Keratinocyte (primary cell): Measurements from ENCODE around the gene FREM1. TPM values are rescaled to one million over a fixed set of nuclear protein-coding genes. Genes with fewer than 3 reads are reported as not detected.

Experiments
- DNase-seq: peaks from one replicate; pipeline ENCODE4 v3.0.0-alpha.2; 2011; ENCODE audit warnings: low read depth, missing footprints, low spot score
- FAIRE-seq: peaks from 2 replicates; lab custom pipeline; 2011; peaks lifted over from hg19 to GRCh38; lab: Jason Lieb, UNC
- H2AFZ ChIP-seq: 2 replicates; pipeline ENCODE4 v1.6.0; 2012; ENCODE audit warnings: low read length, control low read depth, inconsistent platforms; ENCODE audit not compliant: control insufficient read depth
- H3K27ac ChIP-seq: 2 replicates; pipeline ENCODE4 v1.5.1; 2011; ENCODE audit warnings: low read length; ENCODE audit not compliant: control insufficient read depth, insufficient read depth
- H3K27me3 ChIP-seq: 3 replicates; pipeline ENCODE4 v1.6.0; 2011; ENCODE audit warnings: low read length; ENCODE audit not compliant: control insufficient read depth, insufficient read depth; ENCODE audit errors: extremely low read depth
- H3K36me3 ChIP-seq, 2 experiments: 2 replicates in 1 of 2; 3 replicates in 1 of 2; pipeline ENCODE4 v1.5.1; 2011; ENCODE audit warnings: low read length in 2 of 2, mild to moderate bottlenecking in 1 of 2; ENCODE audit not compliant: control insufficient read depth in 2 of 2, insufficient read depth in 2 of 2; ENCODE audit errors: extremely low read depth in 1 of 2
- H3K4me1 ChIP-seq: 3 replicates; pipeline ENCODE4 v1.5.1; 2011; ENCODE audit warnings: low read length; ENCODE audit not compliant: control insufficient read depth, insufficient read depth; ENCODE audit errors: extremely low read depth
- H3K4me2 ChIP-seq: 3 replicates; pipeline ENCODE4 v1.6.0; 2011; ENCODE audit warnings: low read depth, low read length; ENCODE audit not compliant: control insufficient read depth, insufficient read depth; ENCODE audit errors: extremely low read depth
- H3K4me3 ChIP-seq, 3 experiments: fragments of 200-600 bp in 1 of 3; sonication (generic) in 1 of 3; 2 replicates in 2 of 3; 3 replicates in 1 of 3; pipeline ENCODE4 v1.5.1; 2011 to 2016; ENCODE audit warnings: low read length in 3 of 3, mild to moderate bottlenecking in 3 of 3, control low read depth in 2 of 3, inconsistent platforms in 1 of 3, low read depth in 1 of 3, mixed read lengths in 1 of 3, mixed run types in 1 of 3, moderate library complexity in 1 of 3; ENCODE audit not compliant: control insufficient read depth in 2 of 3, insufficient read depth in 2 of 3; ENCODE audit errors: extremely low read depth in 1 of 3
- H3K79me2 ChIP-seq: 2 replicates; pipeline ENCODE4 v1.6.0; 2012; ENCODE audit warnings: low read length; ENCODE audit not compliant: control insufficient read depth, insufficient read depth
- H3K9ac ChIP-seq: 3 replicates; pipeline ENCODE4 v1.6.0; 2011; ENCODE audit warnings: low read length; ENCODE audit not compliant: control insufficient read depth, insufficient read depth; ENCODE audit errors: extremely low read depth
- H3K9me1 ChIP-seq: 3 replicates; pipeline ENCODE4 v1.6.0; 2011; ENCODE audit warnings: low read length; ENCODE audit not compliant: control insufficient read depth, insufficient read depth; ENCODE audit errors: extremely low read depth
- H3K9me3 ChIP-seq: 2 replicates; pipeline ENCODE4 v1.5.1; 2012; ENCODE audit warnings: low read depth, low read length; ENCODE audit not compliant: control insufficient read depth
- H4K20me1 ChIP-seq: 3 replicates; pipeline ENCODE4 v1.6.0; 2011; ENCODE audit warnings: low read length; ENCODE audit not compliant: control insufficient read depth, insufficient read depth; ENCODE audit errors: extremely low read depth
- EZH2 ChIP-seq: IDR thresholded peaks from one replicate; pipeline ENCODE4 v1.6.1; 2012; ENCODE audit warnings: inconsistent platforms, mild to moderate bottlenecking, low read length, moderate library complexity
- dilution Hi-C: fragments of 300-500 bp; cut with MboI; formaldehyde crosslinking; loops from one replicate; pipeline ENCODE4 v1.7.0; 2020; ENCODE audit warnings: low sequenced_read_pairs; ENCODE audit not compliant: extremely low pct_ligation_motif_present
- polyA plus RNA-seq, 5 experiments: library from polyadenylated mRNA; depleted of rRNA in 3 of 5; stranded (reverse) in 3 of 5; stranded (forward) in 1 of 5; unstranded in 1 of 5; fragments of >200 nt; gene quantifications; 1 replicate in 1 of 5; 2 replicates in 3 of 5; 3 replicates in 1 of 5; pipeline versions ENCODE4 v1.2.1 to v1.2.3, GENCODE V29; 2011 to 2012; ENCODE audit warnings: missing spikeins in 2 of 5, low read depth in 1 of 5, low replicate concordance in 1 of 5
- TF ChIP-seq, protein P1 (sequence below), 3 experiments: IDR thresholded peaks in 1 of 3; conservative IDR thresholded peaks in 1 of 3; optimal IDR thresholded peaks in 1 of 3; 2 replicates in 2 of 3; 3 replicates in 1 of 3; pipeline versions ENCODE3 to v1.5.1; 2011; ENCODE audit warnings: low read length in 3 of 3, mild to moderate bottlenecking in 3 of 3, moderate library complexity in 2 of 3, control low read depth in 1 of 3, inconsistent platforms in 1 of 3; ENCODE audit not compliant: insufficient read depth in 2 of 3; ENCODE audit errors: extremely low read depth in 1 of 3

The FREM1 gene
- polyA plus RNA-seq, 1 donor (not counting 4 experiments of a cell fraction or from before 2014, with no cell fraction given) = under 0.01 TPM

DNA sequence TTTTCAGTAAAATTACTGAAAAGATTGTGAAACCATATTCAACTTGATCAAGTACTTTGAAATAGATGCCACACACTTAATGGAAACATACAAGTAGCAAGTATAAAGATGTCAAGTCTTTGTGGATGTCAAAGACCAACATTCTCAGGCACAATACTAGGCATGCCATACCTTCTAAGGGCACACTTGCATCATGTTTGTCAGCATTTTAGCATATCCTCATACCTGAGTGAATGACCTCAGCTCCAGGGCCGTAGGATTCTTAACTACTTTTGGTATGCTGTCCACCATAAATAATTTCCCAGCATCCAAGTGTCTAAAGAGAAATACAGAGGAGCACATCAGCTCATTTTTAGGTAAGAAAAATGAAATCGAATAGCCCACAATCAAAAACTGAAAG, 86.4 kb downstream of the FREM1 start:
- TF ChIP-seq EZH2 = no peak
- dilution Hi-C loops = no loop called here
- no peak overlapping the region for H3K4me2 ChIP-seq
- no peaks in the 10 kb centered on the region for H4K20me1 ChIP-seq
- H3K9me3 ChIP-seq = no peaks in the 10 kb centered on the region
- DNase-seq (no peak), FAIRE-seq (no peak)
- H3K9me1 ChIP-seq = no peaks in the 10 kb centered on the region
- no peaks in the 10 kb centered on the region for H3K79me2 ChIP-seq
- no peaks in the 10 kb centered on the region for H3K36me3 ChIP-seq
- H2AFZ ChIP-seq = no peak overlapping the region
- H3K9ac ChIP-seq = no peak overlapping the region
- H3K4me3 ChIP-seq = no peak overlapping the region
- H3K27me3 ChIP-seq = no peaks in the 10 kb centered on the region
- no peak overlapping the region for H3K27ac ChIP-seq
- no peaks in the 10 kb centered on the region for H3K4me1 ChIP-seq

GRCh38 chr9:14822666-14823065, 87.6 kb downstream of the FREM1 start:
- H4K20me1 ChIP-seq = no peaks in the 10 kb centered on the region
- H3K9me1 ChIP-seq = no peaks in the 10 kb centered on the region
- H3K27ac ChIP-seq = no peak overlapping the region
- H3K27me3 ChIP-seq = peaks cover 4% of the 10 kb centered on the region
- DNase-seq (no peak), FAIRE-seq (no peak)
- no peak overlapping the region for H3K9ac ChIP-seq
- TF ChIP-seq EZH2 = no peak
- TF ChIP-seq, protein P1, sequence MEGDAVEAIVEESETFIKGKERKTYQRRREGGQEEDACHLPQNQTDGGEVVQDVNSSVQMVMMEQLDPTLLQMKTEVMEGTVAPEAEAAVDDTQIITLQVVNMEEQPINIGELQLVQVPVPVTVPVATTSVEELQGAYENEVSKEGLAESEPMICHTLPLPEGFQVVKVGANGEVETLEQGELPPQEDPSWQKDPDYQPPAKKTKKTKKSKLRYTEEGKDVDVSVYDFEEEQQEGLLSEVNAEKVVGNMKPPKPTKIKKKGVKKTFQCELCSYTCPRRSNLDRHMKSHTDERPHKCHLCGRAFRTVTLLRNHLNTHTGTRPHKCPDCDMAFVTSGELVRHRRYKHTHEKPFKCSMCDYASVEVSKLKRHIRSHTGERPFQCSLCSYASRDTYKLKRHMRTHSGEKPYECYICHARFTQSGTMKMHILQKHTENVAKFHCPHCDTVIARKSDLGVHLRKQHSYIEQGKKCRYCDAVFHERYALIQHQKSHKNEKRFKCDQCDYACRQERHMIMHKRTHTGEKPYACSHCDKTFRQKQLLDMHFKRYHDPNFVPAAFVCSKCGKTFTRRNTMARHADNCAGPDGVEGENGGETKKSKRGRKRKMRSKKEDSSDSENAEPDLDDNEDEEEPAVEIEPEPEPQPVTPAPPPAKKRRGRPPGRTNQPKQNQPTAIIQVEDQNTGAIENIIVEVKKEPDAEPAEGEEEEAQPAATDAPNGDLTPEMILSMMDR (optimal IDR thresholded peaks at IDR 0.05 in 1 of 3, IDR thresholded peaks at IDR 0.05 in 1 of 3, conservative IDR thresholded peaks at IDR 0.05 in 1 of 3; ENCODE audit: extremely low read depth in 1 of 3, insufficient read depth in 2 of 3, low read length in 3 of 3) = no peak
- no peaks in the 10 kb centered on the region for H3K4me1 ChIP-seq
- no peak overlapping the region for H3K4me2 ChIP-seq
- H3K36me3 ChIP-seq = no peaks in the 10 kb centered on the region
- no peaks in the 10 kb centered on the region for H3K79me2 ChIP-seq
- H2AFZ ChIP-seq = no peak overlapping the region
- no peaks in the 10 kb centered on the region for H3K9me3 ChIP-seq
- no peak overlapping the region for H3K4me3 ChIP-seq
- dilution Hi-C loops = no loop called here

GRCh38 chr9:14819183-14819582, 91.0 kb downstream of the FREM1 start:
- Histone ChIP-seq H2AFZ (no peak overlapping the region), H3K27me3 (peaks cover 4% of the 10 kb centered on the region), H3K9me3 (no peaks in the 10 kb centered on the region), H3K36me3 (no peaks in the 10 kb centered on the region), H3K4me3 (no peak overlapping the region), H4K20me1 (no peaks in the 10 kb centered on the region), H3K4me2 (no peak overlapping the region), H3K4me1 (no peaks in the 10 kb centered on the region), H3K9ac (no peak overlapping the region), H3K79me2 (no peaks in the 10 kb centered on the region), H3K27ac (no peak overlapping the region), H3K9me1 (no peaks in the 10 kb centered on the region)
- TF ChIP-seq EZH2 = no peak
- TF ChIP-seq, protein P1 (optimal IDR thresholded peaks at IDR 0.05 in 1 of 3, IDR thresholded peaks at IDR 0.05 in 1 of 3, conservative IDR thresholded peaks at IDR 0.05 in 1 of 3; ENCODE audit: extremely low read depth in 1 of 3, insufficient read depth in 2 of 3, low read length in 3 of 3) = no peak
- dilution Hi-C loops = no loop called here
- DNase-seq = no peak
- no peak for FAIRE-seq
